Measurements from ENCODE around the gene SULT4A1. TPM values are rescaled to one million over a fixed set of nuclear protein-coding genes. Genes with fewer than 3 reads are reported as not detected.

SULT4A1 gene
- total RNA-seq, 1 experiment from 2014 or later = not detected

DNA sequence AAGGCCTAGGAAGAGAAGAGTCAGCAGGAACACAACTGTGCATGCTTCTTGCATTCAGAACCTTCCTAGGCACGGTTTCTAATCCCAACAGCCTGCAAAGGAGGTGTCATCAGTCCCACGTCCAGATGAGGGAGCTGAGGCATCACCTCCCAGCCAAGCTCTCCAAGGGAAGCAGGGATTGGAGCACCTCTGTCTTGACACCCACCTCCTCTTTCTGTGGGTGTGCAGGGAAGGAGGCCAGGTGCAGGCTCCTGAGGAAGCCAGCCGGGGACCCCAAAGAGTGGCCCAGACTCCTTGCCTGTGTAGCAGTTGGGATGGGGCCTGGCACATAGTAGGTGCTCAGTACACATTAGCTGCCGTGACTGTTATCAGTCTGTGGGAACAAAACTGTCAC is 27.5 kb upstream of the SULT4A1 start:
- Histone ChIP-seq H3K9ac (ENCODE audit: low read length) (no peak overlapping the region), H3K79me2 (ENCODE audit: low read length) (no peaks in the 10 kb centered on the region), H3K36me3 (ENCODE audit: insufficient read depth, low read length) (no peaks in the 10 kb centered on the region), H3K27me3 (ENCODE audit: low read length) (no peaks in the 10 kb centered on the region), H4K20me1 (ENCODE audit: insufficient read depth, low read depth, low read length) (no peaks in the 10 kb centered on the region), H3K4me2 (ENCODE audit: low read depth, low read length, poor library complexity, severe bottlenecking) (no peak overlapping the region), H2AFZ (ENCODE audit: low read length) (no peak overlapping the region), H3K9me2 (replicated peaks; ENCODE audit: insufficient read depth, low read length) (no peaks in the 10 kb centered on the region), H3K9me3 (ENCODE audit: low read length) (no peaks in the 10 kb centered on the region), H3K4me1 (ENCODE audit: low read length) (no peaks in the 10 kb centered on the region; the same call in 1 of the 2 replicates), H3K4me3 (ENCODE audit: low read length) (no peak overlapping the region), H3K27ac (ENCODE audit: low read length) (no peak overlapping the region)
- DNase-seq = no peak

GRCh38 chr22:43889201-43889859 is 27.0 kb upstream of the SULT4A1 start:
- no peak for DNase-seq
- no peak overlapping the region for H2AFZ ChIP-seq (ENCODE audit: low read length)
- H3K9me2 ChIP-seq (replicated peaks; ENCODE audit: insufficient read depth, low read length) = no peaks in the 10 kb centered on the region
- no peak overlapping the region for H3K4me3 ChIP-seq (ENCODE audit: low read length)
- no peaks in the 10 kb centered on the region for H4K20me1 ChIP-seq (ENCODE audit: insufficient read depth, low read depth, low read length)
- no peak overlapping the region for H3K9ac ChIP-seq (ENCODE audit: low read length)
- no peak overlapping the region for H3K27ac ChIP-seq (ENCODE audit: low read length)
- no peak overlapping the region for H3K4me2 ChIP-seq (ENCODE audit: low read depth, low read length, poor library complexity, severe bottlenecking)
- no peaks in the 10 kb centered on the region; the same call in 1 of the 2 replicates for H3K4me1 ChIP-seq (ENCODE audit: low read length)
- no peaks in the 10 kb centered on the region for H3K27me3 ChIP-seq (ENCODE audit: low read length)
- H3K9me3 ChIP-seq (ENCODE audit: low read length) = no peaks in the 10 kb centered on the region
- no peaks in the 10 kb centered on the region for H3K79me2 ChIP-seq (ENCODE audit: low read length)
- no peaks in the 10 kb centered on the region for H3K36me3 ChIP-seq (ENCODE audit: insufficient read depth, low read length)

DNA sequence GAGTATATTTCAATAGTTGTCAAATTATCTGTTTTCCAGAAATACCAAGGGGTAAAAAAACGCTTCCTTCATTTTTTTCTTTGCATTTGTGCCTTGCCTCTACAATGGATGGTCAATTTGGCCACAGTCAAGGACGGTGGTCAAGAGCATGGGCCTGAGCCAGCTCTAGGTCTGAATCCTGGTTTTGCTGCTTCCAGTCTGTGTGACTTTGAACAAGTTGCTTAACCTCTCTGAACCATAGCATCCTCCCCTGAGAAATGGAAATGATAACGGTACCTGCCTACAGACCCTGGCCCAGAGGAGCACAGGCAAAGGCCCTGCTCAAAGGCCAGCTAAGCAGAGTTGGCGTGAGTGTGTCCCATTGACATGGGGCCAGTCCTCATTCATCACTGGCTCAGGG is 26.4 kb upstream of the SULT4A1 start:
- H3K4me3 ChIP-seq (ENCODE audit: low read length) = no peak overlapping the region
- no peak overlapping the region for H2AFZ ChIP-seq (ENCODE audit: low read length)
- no peaks in the 10 kb centered on the region for H3K9me3 ChIP-seq (ENCODE audit: low read length)
- no peaks in the 10 kb centered on the region; the same call in 1 of the 2 replicates for H3K4me1 ChIP-seq (ENCODE audit: low read length)
- no peak for DNase-seq
- H3K27me3 ChIP-seq (ENCODE audit: low read length) = no peaks in the 10 kb centered on the region
- H3K36me3 ChIP-seq (ENCODE audit: insufficient read depth, low read length) = no peaks in the 10 kb centered on the region
- H4K20me1 ChIP-seq (ENCODE audit: insufficient read depth, low read depth, low read length) = no peaks in the 10 kb centered on the region
- no peak overlapping the region for H3K27ac ChIP-seq (ENCODE audit: low read length)
- no peaks in the 10 kb centered on the region for H3K9me2 ChIP-seq (replicated peaks; ENCODE audit: insufficient read depth, low read length)
- no peak overlapping the region for H3K4me2 ChIP-seq (ENCODE audit: low read depth, low read length, poor library complexity, severe bottlenecking)
- no peak overlapping the region for H3K9ac ChIP-seq (ENCODE audit: low read length)
- no peaks in the 10 kb centered on the region for H3K79me2 ChIP-seq (ENCODE audit: low read length)

GRCh38 chr22:43887391-43887790 is 25.1 kb upstream of the SULT4A1 start:
- DNase-seq = no peak
- no peaks in the 10 kb centered on the region for H3K27me3 ChIP-seq (ENCODE audit: low read length)
- no peaks in the 10 kb centered on the region for H3K9me2 ChIP-seq (replicated peaks; ENCODE audit: insufficient read depth, low read length)
- no peaks in the 10 kb centered on the region for H3K36me3 ChIP-seq (ENCODE audit: insufficient read depth, low read length)
- no peak overlapping the region for H2AFZ ChIP-seq (ENCODE audit: low read length)
- 0 out of 2 replicates have a peak, but pooled peaks cover 9% of the 10 kb centered on the region for H4K20me1 ChIP-seq (ENCODE audit: insufficient read depth, low read depth, low read length)
- no peak overlapping the region for H3K4me3 ChIP-seq (ENCODE audit: low read length)
- H3K79me2 ChIP-seq (ENCODE audit: low read length) = no peaks in the 10 kb centered on the region
- no peak overlapping the region for H3K9ac ChIP-seq (ENCODE audit: low read length)
- H3K4me2 ChIP-seq (ENCODE audit: low read depth, low read length, poor library complexity, severe bottlenecking) = no peak overlapping the region
- H3K4me1 ChIP-seq (ENCODE audit: low read length) = no peaks in the 10 kb centered on the region; the same call in 1 of the 2 replicates
- no peak overlapping the region for H3K27ac ChIP-seq (ENCODE audit: low read length)
- H3K9me3 ChIP-seq (ENCODE audit: low read length) = no peaks in the 10 kb centered on the region

GRCh38 chr22:43886231-43886630 is 23.9 kb upstream of the SULT4A1 start:
- no peaks in the 10 kb centered on the region for H3K27me3 ChIP-seq (ENCODE audit: low read length)
- no peak overlapping the region for H3K27ac ChIP-seq (ENCODE audit: low read length)
- H3K79me2 ChIP-seq (ENCODE audit: low read length) = no peaks in the 10 kb centered on the region

DNA sequence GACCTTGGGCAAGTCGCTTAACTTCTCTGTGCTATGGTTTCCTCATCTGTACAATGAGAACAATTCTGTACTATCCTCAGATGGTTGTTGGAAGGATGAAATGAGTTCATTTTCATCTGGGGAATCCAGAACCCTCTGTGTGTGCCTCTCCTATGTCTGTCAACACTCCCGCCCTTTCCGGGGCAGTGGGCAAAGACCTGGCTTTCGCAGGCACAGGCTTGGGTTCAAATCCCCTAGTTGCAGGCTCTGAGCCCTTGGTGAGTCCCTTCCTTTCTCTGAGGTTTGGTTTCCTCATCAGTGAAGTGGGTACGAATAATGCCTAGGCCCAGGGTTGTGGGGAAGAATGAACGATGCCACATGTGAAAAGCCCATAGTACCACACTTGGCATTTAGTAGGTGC is 23.5 kb upstream of the SULT4A1 start:
- Histone ChIP-seq H4K20me1 (ENCODE audit: insufficient read depth, low read depth, low read length) (0 out of 2 replicates have a peak, but pooled peaks cover 9% of the 10 kb centered on the region), H3K9me3 (ENCODE audit: low read length) (no peaks in the 10 kb centered on the region), H3K36me3 (ENCODE audit: insufficient read depth, low read length) (no peaks in the 10 kb centered on the region), H3K79me2 (ENCODE audit: low read length) (no peaks in the 10 kb centered on the region), H3K4me1 (ENCODE audit: low read length) (no peaks in the 10 kb centered on the region; the same call in 1 of the 2 replicates), H3K9me2 (replicated peaks; ENCODE audit: insufficient read depth, low read length) (no peaks in the 10 kb centered on the region), H3K9ac (ENCODE audit: low read length) (no peak overlapping the region), H3K4me3 (ENCODE audit: low read length) (no peak overlapping the region), H3K27me3 (ENCODE audit: low read length) (no peaks in the 10 kb centered on the region), H2AFZ (ENCODE audit: low read length) (no peak overlapping the region), H3K27ac (ENCODE audit: low read length) (no peak overlapping the region), H3K4me2 (ENCODE audit: low read depth, low read length, poor library complexity, severe bottlenecking) (no peak overlapping the region)
- DNase-seq = no peak

More at GRCh38 chr22:43886231-43886630, 23.9 kb upstream of the SULT4A1 start:
- no peak overlapping the region for H2AFZ ChIP-seq (ENCODE audit: low read length)
- H3K4me1 ChIP-seq (ENCODE audit: low read length) = no peaks in the 10 kb centered on the region; the same call in 1 of the 2 replicates
- H3K9ac ChIP-seq (ENCODE audit: low read length) = no peak overlapping the region
- 0 out of 2 replicates have a peak, but pooled peaks cover 9% of the 10 kb centered on the region for H4K20me1 ChIP-seq (ENCODE audit: insufficient read depth, low read depth, low read length)
- H3K9me2 ChIP-seq (replicated peaks; ENCODE audit: insufficient read depth, low read length) = no peaks in the 10 kb centered on the region
- no peak for DNase-seq
- no peak overlapping the region for H3K4me3 ChIP-seq (ENCODE audit: low read length)
- no peaks in the 10 kb centered on the region for H3K9me3 ChIP-seq (ENCODE audit: low read length)
- no peaks in the 10 kb centered on the region for H3K36me3 ChIP-seq (ENCODE audit: insufficient read depth, low read length)
- H3K4me2 ChIP-seq (ENCODE audit: low read depth, low read length, poor library complexity, severe bottlenecking) = no peak overlapping the region

- Histone ChIP-seq H3K9me3 (ENCODE audit: low read length) (no peaks in the 10 kb centered on the region), H2AFZ (ENCODE audit: low read length) (no peak overlapping the region), H3K4me1 (ENCODE audit: low read length) (no peaks in the 10 kb centered on the region; the same call in 1 of the 2 replicates), H3K9me2 (replicated peaks; ENCODE audit: insufficient read depth, low read length) (no peaks in the 10 kb centered on the region), H3K79me2 (ENCODE audit: low read length) (no peaks in the 10 kb centered on the region), H3K27ac (ENCODE audit: low read length) (no peak overlapping the region), H3K4me3 (ENCODE audit: low read length) (no peak overlapping the region), H3K36me3 (ENCODE audit: insufficient read depth, low read length) (no peaks in the 10 kb centered on the region), H3K27me3 (ENCODE audit: low read length) (no peaks in the 10 kb centered on the region), H3K4me2 (ENCODE audit: low read depth, low read length, poor library complexity, severe bottlenecking) (no peak overlapping the region), H4K20me1 (ENCODE audit: insufficient read depth, low read depth, low read length) (0 out of 2 replicates have a peak, but pooled peaks cover 9% of the 10 kb centered on the region), H3K9ac (ENCODE audit: low read length) (no peak overlapping the region)
- DNase-seq = no peak
Measured at GRCh38 chr22:43885319-43885671, 23.0 kb upstream of the SULT4A1 start.

GRCh38 chr22:43884600-43885318 is 22.4 kb upstream of the SULT4A1 start:
- Histone ChIP-seq H3K27me3 (ENCODE audit: low read length) (no peaks in the 10 kb centered on the region), H2AFZ (ENCODE audit: low read length) (peak overlapping the region; percentile 24; the same call in 1 of the 2 replicates), H3K4me1 (ENCODE audit: low read length) (no peaks in the 10 kb centered on the region; the same call in 1 of the 2 replicates), H3K4me3 (ENCODE audit: low read length) (no peak overlapping the region), H3K9me2 (replicated peaks; ENCODE audit: insufficient read depth, low read length) (no peaks in the 10 kb centered on the region), H3K36me3 (ENCODE audit: insufficient read depth, low read length) (no peaks in the 10 kb centered on the region), H3K9ac (ENCODE audit: low read length) (no peak overlapping the region), H4K20me1 (ENCODE audit: insufficient read depth, low read depth, low read length) (0 out of 2 replicates have a peak, but pooled peaks cover 9% of the 10 kb centered on the region), H3K4me2 (ENCODE audit: low read depth, low read length, poor library complexity, severe bottlenecking) (no peak overlapping the region), H3K27ac (ENCODE audit: low read length) (no peak overlapping the region), H3K79me2 (ENCODE audit: low read length) (no peaks in the 10 kb centered on the region), H3K9me3 (ENCODE audit: low read length) (no peaks in the 10 kb centered on the region)
- peak; percentile 78 for DNase-seq
